Muscle layer of colon (tissue), 2 donors: ENCODE measurements around the gene PRKAG3.

Source experiments
- H3K27ac ChIP-seq: one replicate; pipeline ENCODE4 v1.7.0; 2013; ENCODE audit warnings: low read depth, mild to moderate bottlenecking, low read length, moderate library complexity
- H3K27me3 ChIP-seq, 2 donors: one replicate each; pipeline ENCODE4 v1.7.0; 2013; ENCODE audit warnings: low read length in 2 of 2, mild to moderate bottlenecking in 2 of 2; ENCODE audit not compliant: insufficient read depth in 2 of 2, control insufficient read depth in 1 of 2
- H3K36me3 ChIP-seq: one replicate; pipeline ENCODE4 v1.7.0; 2013; ENCODE audit warnings: mild to moderate bottlenecking, low read length; ENCODE audit not compliant: insufficient read depth
- H3K4me1 ChIP-seq: one replicate; pipeline ENCODE4 v1.7.0; 2013; ENCODE audit warnings: mild to moderate bottlenecking, low read length; ENCODE audit not compliant: insufficient read depth
- H3K4me3 ChIP-seq, 2 donors: one replicate each; pipeline ENCODE4 v1.7.0; 2013; ENCODE audit warnings: low read length in 2 of 2, low read depth in 1 of 2, mild to moderate bottlenecking in 1 of 2, moderate library complexity in 1 of 2
- H3K9ac ChIP-seq: one replicate; pipeline ENCODE4 v1.7.0; 2013; ENCODE audit warnings: low read length
- H3K9me3 ChIP-seq: one replicate; pipeline ENCODE4 v1.7.0; 2013; ENCODE audit warnings: mild to moderate bottlenecking, low read length
- donor health status: abdominal sarcoma.
- donor health status: Adenocarcinoma of cecum.

The PRKAG3 gene

GRCh38 chr2:218831378-218831990, at the start of gene PRKAG3:
Gene PRKAG3 (minus strand): TSS chr2:218831803.
- Histone ChIP-seq H3K27me3 (peaks cover 0 to 13% of the 10 kb centered on the region in 2 donors), H3K9ac (no peak within 1 kb of the TSS), H3K36me3 (no peaks in the 10 kb centered on the region), H3K9me3 (no peaks in the 10 kb centered on the region), H3K4me1 (no peaks in the 10 kb centered on the region), H3K4me3 (no peak within 1 kb of the TSS), H3K27ac (no peak within 1 kb of the TSS)

GRCh38 chr2:218880859-218881594, 49.4 kb upstream of the PRKAG3 start:
- Histone ChIP-seq H3K9me3 (no peaks in the 10 kb centered on the region), H3K27me3 (peaks cover 45 to 83% of the 10 kb centered on the region in 2 donors), H3K27ac (no peak overlapping the region), H3K9ac (no peak overlapping the region), H3K4me3 (no peak overlapping the region), H3K36me3 (no peaks in the 10 kb centered on the region), H3K4me1 (peaks cover 11% of the 10 kb centered on the region)

GRCh38 chr2:218880102-218880858, 48.7 kb upstream of the PRKAG3 start, which contains the start of gene WNT10A:
Gene WNT10A (plus strand): TSS chr2:218880852. CDS start chr2:218880996, 144 bp downstream.
- Histone ChIP-seq H3K36me3 (no peaks in the 10 kb centered on the region), H3K9me3 (no peaks in the 10 kb centered on the region), H3K4me3 (peak within 1 kb of the TSS in 1 of 2 donors; percentile 10), H3K4me1 (peaks cover 11% of the 10 kb centered on the region), H3K27ac (no peak within 1 kb of the TSS), H3K9ac (no peak within 1 kb of the TSS), H3K27me3 (peaks cover 49 to 85% of the 10 kb centered on the region in 2 donors)

- Histone ChIP-seq H3K27ac (no peak overlapping the region), H3K27me3 (peaks cover 50 to 85% of the 10 kb centered on the region in 2 donors), H3K9me3 (no peaks in the 10 kb centered on the region), H3K4me3 (no peak overlapping the region), H3K36me3 (no peaks in the 10 kb centered on the region), H3K4me1 (peaks cover 11% of the 10 kb centered on the region), H3K9ac (no peak overlapping the region)
These were observed 48.1 kb upstream of the PRKAG3 start for GRCh38 chr2:218879776-218880101.

GRCh38 chr2:218878926-218879761, 47.5 kb upstream of the PRKAG3 start:
- Histone ChIP-seq H3K9me3 (no peaks in the 10 kb centered on the region), H3K36me3 (no peaks in the 10 kb centered on the region), H3K27me3 (peaks cover 54 to 85% of the 10 kb centered on the region in 2 donors), H3K9ac (no peak overlapping the region), H3K4me1 (peaks cover 11% of the 10 kb centered on the region), H3K4me3 (no peak overlapping the region), H3K27ac (no peak overlapping the region)

- H3K4me1 ChIP-seq = peaks cover 11% of the 10 kb centered on the region
- no peaks in the 10 kb centered on the region for H3K36me3 ChIP-seq
- H3K27ac ChIP-seq = no peak overlapping the region
- no peak overlapping the region for H3K9ac ChIP-seq
- H3K9me3 ChIP-seq = no peaks in the 10 kb centered on the region
- H3K27me3 ChIP-seq = peaks cover 54 to 86% of the 10 kb centered on the region in 2 donors
- H3K4me3 ChIP-seq = no peak overlapping the region
These were observed 46.9 kb upstream of the PRKAG3 start for GRCh38 chr2:218878486-218878885.

- no peak overlapping the region for H3K4me3 ChIP-seq
- no peak overlapping the region for H3K27ac ChIP-seq
- peaks cover 7% of the 10 kb centered on the region for H3K4me1 ChIP-seq
- H3K27me3 ChIP-seq = peaks cover 54 to 89% of the 10 kb centered on the region in 2 donors
- H3K9ac ChIP-seq = no peak overlapping the region
- no peaks in the 10 kb centered on the region for H3K36me3 ChIP-seq
- H3K9me3 ChIP-seq = no peaks in the 10 kb centered on the region
These were observed 46.3 kb upstream of the PRKAG3 start for GRCh38 chr2:218877891-218878290.

- Histone ChIP-seq H3K4me3 (no peak overlapping the region), H3K9me3 (no peaks in the 10 kb centered on the region), H3K27me3 (peaks cover 51 to 89% of the 10 kb centered on the region in 2 donors), H3K27ac (no peak overlapping the region), H3K36me3 (no peaks in the 10 kb centered on the region), H3K9ac (no peak overlapping the region), H3K4me1 (peaks cover 6% of the 10 kb centered on the region)
These were observed 45.7 kb upstream of the PRKAG3 start for GRCh38 chr2:218877331-218877730.

GRCh38 chr2:218876562-218877219, 45.1 kb upstream of the PRKAG3 start:
- Histone ChIP-seq H3K36me3 (no peaks in the 10 kb centered on the region), H3K4me3 (no peak overlapping the region), H3K27me3 (peaks cover 52 to 89% of the 10 kb centered on the region in 2 donors), H3K9ac (no peak overlapping the region), H3K9me3 (no peaks in the 10 kb centered on the region), H3K4me1 (peaks cover 6% of the 10 kb centered on the region), H3K27ac (no peak overlapping the region)

- H3K4me3 ChIP-seq = no peak overlapping the region
- H3K27ac ChIP-seq = no peak overlapping the region
- no peaks in the 10 kb centered on the region for H3K36me3 ChIP-seq
- H3K9ac ChIP-seq = no peak overlapping the region
- H3K27me3 ChIP-seq = peaks cover 44 to 87% of the 10 kb centered on the region in 2 donors
- no peaks in the 10 kb centered on the region for H3K9me3 ChIP-seq
- H3K4me1 ChIP-seq = peaks cover 6% of the 10 kb centered on the region
These were observed 44.2 kb upstream of the PRKAG3 start for GRCh38 chr2:218875692-218876246.
